Testis (tissue), 3 donors: ENCODE results near the gene IGFBP2. TPM values are rescaled to one million over a fixed set of nuclear protein-coding genes. Genes with fewer than 3 reads are reported as not detected.
A peak's percentile ranks its signal among the peaks of the same experiment; 100 is the strongest.

Source experiments
- DNase-seq: peaks from one replicate; pipeline ENCODE4 v3.0.0-alpha.2; 2019
- H3K27ac ChIP-seq, 2 donors: fragments of 200-600 bp; sonication (generic); one replicate each; pipeline ENCODE4 v1.5.1; 2019
- H3K27me3 ChIP-seq: fragments of 200-600 bp; sonication (generic); one replicate; pipeline ENCODE4 v1.5.1; 2019
- H3K36me3 ChIP-seq: fragments of 200-600 bp; sonication (generic); one replicate; pipeline ENCODE4 v1.5.1; 2017; ENCODE audit warnings: low read depth; ENCODE audit errors: missing control alignments
- H3K4me1 ChIP-seq: fragments of 200-600 bp; sonication (generic); one replicate; pipeline ENCODE4 v1.5.1; 2019
- H3K4me3 ChIP-seq, 2 donors: fragments of 200-600 bp; sonication (generic); one replicate each; pipeline ENCODE4 v1.5.1; 2017 to 2019
- H3K9me3 ChIP-seq: fragments of 200-600 bp; sonication (generic); one replicate; pipeline ENCODE4 v1.5.1; 2017
- CTCF ChIP-seq, 3 experiments: fragments of 450-650 bp in 2 of 3; fragments of 200-600 bp in 1 of 3; sonication (generic) in 1 of 3; IDR thresholded peaks; one replicate each; pipeline ENCODE4 v1.5.1; 2016 to 2019; ENCODE audit warnings: antibody characterized with exemption in 3 of 3, mild to moderate bottlenecking in 2 of 3, moderate library complexity in 1 of 3
- POLR2A ChIP-seq: fragments of 450-650 bp; IDR thresholded peaks from one replicate; pipeline ENCODE4 v1.6.1; 2017; ENCODE audit warnings: antibody characterized with exemption, mild to moderate bottlenecking, moderate library complexity
- WGBS, 2 donors: methylation state at CpG; one replicate each; pipeline ENCODE4 v1.1.5; 2018; 5-methylcytosine and 5-hydroxymethylcytosine counted together
- intact Hi-C: fragments of 100-400 bp; cut with DNase I; formaldehyde crosslinking; loops from one replicate; pipeline ENCODE4 v1.15.1; 2023; ENCODE audit warnings: low total_unique reads
- polyA plus RNA-seq: library from polyadenylated mRNA; stranded (reverse); fragments of 350-450 nt; fragmentation: Illumina TruSeq; extraction: RNeasy Lipid Tissue Mini Kit (QIAGEN cat#74804); gene quantifications from one replicate; pipeline ENCODE4 v1.2.3, GENCODE V29; 2014; ENCODE audit warnings: low read depth, low replicate concordance; ENCODE audit not compliant: insufficient read depth
- total RNA-seq, 2 donors: library from RNA; depleted of rRNA; stranded (reverse); fragments of >200 nt; gene quantifications; one replicate each; pipeline ENCODE4 v1.2.3, GENCODE V29; 2016

IGFBP2 gene
- total and polyA plus RNA-seq, 3 donors from 2014 or later, result 100 to 180 (median 118) TPM

DNA sequence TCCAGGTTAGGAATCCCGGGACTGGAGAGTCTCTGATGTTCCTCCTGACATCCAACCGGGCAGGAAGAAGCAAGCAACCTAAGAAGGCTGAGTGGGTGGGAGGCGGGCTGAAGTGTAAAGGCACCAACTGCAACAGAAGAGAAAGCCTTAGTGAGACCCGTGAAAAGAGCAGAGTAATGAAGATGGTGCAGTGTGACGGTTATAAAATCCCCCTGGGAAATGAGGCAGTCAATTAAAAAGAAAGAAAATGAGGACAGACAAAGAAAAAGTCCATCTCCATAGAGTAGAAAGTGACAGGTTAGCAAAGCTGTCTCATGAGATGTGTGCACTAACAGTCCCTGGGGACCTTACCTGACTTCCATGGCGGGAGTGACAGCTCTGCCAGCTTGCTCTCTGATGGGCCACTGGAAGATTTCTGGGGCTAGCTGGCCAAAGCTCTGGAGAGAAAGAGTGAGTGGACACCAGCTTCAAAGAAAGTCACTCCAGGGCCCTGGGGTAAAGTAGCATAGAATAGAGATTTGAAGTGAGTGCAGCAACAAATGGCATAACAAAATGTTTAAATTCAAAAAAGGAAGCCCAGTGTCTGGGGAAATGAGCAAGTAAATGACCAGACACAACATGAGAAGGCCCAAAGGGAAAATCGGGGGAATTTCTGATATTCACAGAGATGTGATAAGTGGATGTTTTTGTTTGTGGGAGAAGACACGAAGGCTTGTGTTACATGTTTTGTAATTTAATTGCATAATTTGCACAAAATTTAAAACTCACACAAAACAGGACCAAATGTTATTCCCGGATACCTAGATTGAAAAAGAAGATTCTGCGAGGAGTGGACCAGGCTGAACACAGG is 44.1 kb upstream of the IGFBP2 start:
- no peaks in the 10 kb centered on the region for H3K36me3 ChIP-seq
- peaks cover 10% of the 10 kb centered on the region for H3K4me1 ChIP-seq
- TF ChIP-seq CTCF (IDR thresholded peaks at IDR 0.05) (no peak), POLR2A (no peak)
- no peak overlapping the region for H3K27ac ChIP-seq
- no peak for DNase-seq
- no peaks in the 10 kb centered on the region for H3K9me3 ChIP-seq
- WGBS, 2 donors, result 76 to 84% methylated on average over 10 of the region's 10 CpGs
- H3K4me3 ChIP-seq, result no peak overlapping the region
- intact Hi-C loops, result no loop called here
- no peaks in the 10 kb centered on the region for H3K27me3 ChIP-seq

- TF ChIP-seq CTCF (IDR thresholded peaks at IDR 0.05) (no peak), POLR2A (no peak)
- intact Hi-C loops, result no loop called here
- Histone ChIP-seq H3K4me1 (peaks cover 10% of the 10 kb centered on the region), H3K27ac (no peak overlapping the region), H3K27me3 (no peaks in the 10 kb centered on the region), H3K9me3 (no peaks in the 10 kb centered on the region), H3K4me3 (no peak overlapping the region), H3K36me3 (no peaks in the 10 kb centered on the region)
- DNase-seq, result no peak
- WGBS, 2 donors, result 51 to 69% methylated on average over 1 of the region's 1 CpG
Observed at GRCh38 chr2:216589791-216590190, 43.4 kb upstream of the IGFBP2 start.

GRCh38 chr2:216590780-216591179 is 42.4 kb upstream of the IGFBP2 start:
- TF ChIP-seq POLR2A, result no peak
- TF ChIP-seq CTCF (IDR thresholded peaks at IDR 0.05), result peak in 1 of 3 experiments; percentile 22
- 25 to 41% methylated on average over 6 to 9 of the region's 9 CpGs for WGBS, 2 donors
- peak; percentile 87 for DNase-seq
- H3K27me3 ChIP-seq, result no peaks in the 10 kb centered on the region
- H3K4me1 ChIP-seq, result peaks cover 10% of the 10 kb centered on the region
- intact Hi-C loops, result no loop called here
- no peaks in the 10 kb centered on the region for H3K36me3 ChIP-seq
- H3K4me3 ChIP-seq, result no peak overlapping the region
- H3K9me3 ChIP-seq, result no peaks in the 10 kb centered on the region
- peak overlapping the region; percentile 1 to 36 for H3K27ac ChIP-seq

GRCh38 chr2:216591480-216591879 is 41.7 kb upstream of the IGFBP2 start:
- Histone ChIP-seq H3K4me3 (no peak overlapping the region), H3K9me3 (no peaks in the 10 kb centered on the region), H3K4me1 (peaks cover 17% of the 10 kb centered on the region), H3K36me3 (no peaks in the 10 kb centered on the region), H3K27me3 (no peaks in the 10 kb centered on the region), H3K27ac (no peak overlapping the region)
- TF ChIP-seq POLR2A (no peak), CTCF (IDR thresholded peaks at IDR 0.05) (no peak)
- DNase-seq, result no peak
- 91 to 98% methylated on average over 6 of the region's 6 CpGs for WGBS, 2 donors
- intact Hi-C loops, result no loop called here

GRCh38 chr2:216594081-216594480 is 39.1 kb upstream of the IGFBP2 start:
- TF ChIP-seq CTCF (IDR thresholded peaks at IDR 0.05) (no peak), POLR2A (no peak)
- H3K27me3 ChIP-seq, result no peaks in the 10 kb centered on the region
- WGBS, 2 donors, result 89 to 94% methylated on average over 1 of the region's 1 CpG
- H3K4me1 ChIP-seq, result peaks cover 20% of the 10 kb centered on the region
- H3K36me3 ChIP-seq, result no peaks in the 10 kb centered on the region
- no peak overlapping the region for H3K27ac ChIP-seq
- H3K4me3 ChIP-seq, result no peak overlapping the region
- no peaks in the 10 kb centered on the region for H3K9me3 ChIP-seq
- no peak for DNase-seq
- intact Hi-C loops, result no loop called here
